Activated CD8-positive, alpha-beta T cell treated with anti-CD3 and anti-CD28 coated beads for 36 hours (primary cell): ENCODE results near the gene STK25. TPM values are rescaled to one million over a fixed set of nuclear protein-coding genes. Genes with fewer than 3 reads are reported as not detected.

Experiments
- ATAC-seq: fragments of 200-7000 bp; cut with Tn5 transposase; one replicate; pipeline ENCODE4 v1.10.0; 2021; ENCODE audit warnings: mild to moderate bottlenecking, moderate library complexity
- CTCF ChIA-PET: fragments of 350-600 bp; sonication (Branson Sonifier 250); formaldehyde crosslinking; loops from one replicate; lab custom pipeline; 2021; ENCODE audit warnings: antibody characterized with exemption; lab: Charles Lee
- POLR2A ChIA-PET: fragments of 350-600 bp; sonication (Branson Sonifier 250); formaldehyde crosslinking; loops from one replicate; lab custom pipeline; 2021; ENCODE audit warnings: antibody characterized with exemption; lab: Charles Lee
- DNase-seq: peaks from one replicate; pipeline ENCODE4 v3.0.0-alpha.2; 2020
- H3K27ac Mint-ChIP-seq: one replicate; pipeline ENCODE4 v1.8.0; 2021; ENCODE audit warnings: mild to moderate bottlenecking, mixed read lengths
- H3K27me3 Mint-ChIP-seq: one replicate; pipeline ENCODE4 v1.8.0; 2021; ENCODE audit warnings: mixed read lengths
- H3K36me3 Mint-ChIP-seq: one replicate; pipeline ENCODE4 v1.8.0; 2021; ENCODE audit warnings: low read depth, mixed read lengths
- H3K4me1 Mint-ChIP-seq: one replicate; pipeline ENCODE4 v1.8.0; 2021; ENCODE audit warnings: low read depth, mixed read lengths
- H3K4me3 Mint-ChIP-seq: one replicate; pipeline ENCODE4 v1.8.0; 2021; ENCODE audit warnings: mild to moderate bottlenecking, moderate library complexity, mixed read lengths
- H3K9me3 Mint-ChIP-seq: one replicate; pipeline ENCODE4 v1.8.0; 2021; ENCODE audit warnings: mixed read lengths
- intact Hi-C: fragments of 100-400 bp; cut with micrococcal nuclease; formaldehyde crosslinking; loops from one replicate; pipeline ENCODE4 v1.10.0; 2022
- total RNA-seq, 2 experiments: library from RNA; stranded (reverse); gene quantifications; one replicate each; pipeline ENCODE4 v1.2.3, GENCODE V29; 2021
- TF ChIP-seq, protein P1 (sequence below): fragments of 200-600 bp; IDR thresholded peaks from one replicate; pipeline ENCODE4 v1.8.0; 2022; ENCODE audit warnings: antibody characterized with exemption, mild to moderate bottlenecking

STK25 gene
- total RNA-seq, 2 experiments from 2014 or later = 103 to 104 TPM

GRCh38 chr2:241545106-241545505 is 36.7 kb upstream of the STK25 start:
- Mint-ChIP-seq H3K9me3 (no peaks in the 10 kb centered on the region), H3K36me3 (no peaks in the 10 kb centered on the region), H3K27me3 (peaks cover 21% of the 10 kb centered on the region), H3K4me3 (no peak overlapping the region), H3K27ac (no peak overlapping the region), H3K4me1 (peaks cover 3% of the 10 kb centered on the region)
- TF ChIP-seq, protein P1, sequence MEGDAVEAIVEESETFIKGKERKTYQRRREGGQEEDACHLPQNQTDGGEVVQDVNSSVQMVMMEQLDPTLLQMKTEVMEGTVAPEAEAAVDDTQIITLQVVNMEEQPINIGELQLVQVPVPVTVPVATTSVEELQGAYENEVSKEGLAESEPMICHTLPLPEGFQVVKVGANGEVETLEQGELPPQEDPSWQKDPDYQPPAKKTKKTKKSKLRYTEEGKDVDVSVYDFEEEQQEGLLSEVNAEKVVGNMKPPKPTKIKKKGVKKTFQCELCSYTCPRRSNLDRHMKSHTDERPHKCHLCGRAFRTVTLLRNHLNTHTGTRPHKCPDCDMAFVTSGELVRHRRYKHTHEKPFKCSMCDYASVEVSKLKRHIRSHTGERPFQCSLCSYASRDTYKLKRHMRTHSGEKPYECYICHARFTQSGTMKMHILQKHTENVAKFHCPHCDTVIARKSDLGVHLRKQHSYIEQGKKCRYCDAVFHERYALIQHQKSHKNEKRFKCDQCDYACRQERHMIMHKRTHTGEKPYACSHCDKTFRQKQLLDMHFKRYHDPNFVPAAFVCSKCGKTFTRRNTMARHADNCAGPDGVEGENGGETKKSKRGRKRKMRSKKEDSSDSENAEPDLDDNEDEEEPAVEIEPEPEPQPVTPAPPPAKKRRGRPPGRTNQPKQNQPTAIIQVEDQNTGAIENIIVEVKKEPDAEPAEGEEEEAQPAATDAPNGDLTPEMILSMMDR = no peak
- POLR2A ChIA-PET = no interaction called here
- CTCF ChIA-PET = no interaction called here
- ATAC-seq (no peak), DNase-seq (no peak)
- intact Hi-C loops = no loop called here

GRCh38 chr2:241542278-241542605 is 33.9 kb upstream of the STK25 start:
- TF ChIP-seq, protein P1 = no peak
- Mint-ChIP-seq H3K36me3 (no peaks in the 10 kb centered on the region), H3K27ac (no peak overlapping the region), H3K4me3 (no peak overlapping the region), H3K27me3 (peaks cover 26% of the 10 kb centered on the region), H3K9me3 (no peaks in the 10 kb centered on the region), H3K4me1 (peaks cover 3% of the 10 kb centered on the region)
- ATAC-seq (no peak), DNase-seq (no peak)
- CTCF ChIA-PET = interaction anchor here (0.9 kb wide), 1 partner anchor 14 kb away, joined by 3 read pairs; no protein-coding TSS in a partner anchor
- intact Hi-C loops = no loop called here
- POLR2A ChIA-PET = no interaction called here

GRCh38 chr2:241541564-241542277 is 33.3 kb upstream of the STK25 start:
- Mint-ChIP-seq H3K9me3 (no peaks in the 10 kb centered on the region), H3K4me3 (no peak overlapping the region), H3K4me1 (peaks cover 3% of the 10 kb centered on the region), H3K36me3 (no peaks in the 10 kb centered on the region), H3K27me3 (peaks cover 23% of the 10 kb centered on the region), H3K27ac (no peak overlapping the region)
- DNase-seq (no peak), ATAC-seq (no peak)
- ChIA-PET CTCF (no interaction called here), POLR2A (no interaction called here)
- TF ChIP-seq, protein P1 = no peak
- intact Hi-C loops = no loop called here

- Mint-ChIP-seq H3K36me3 (no peaks in the 10 kb centered on the region), H3K9me3 (no peaks in the 10 kb centered on the region), H3K27ac (no peak overlapping the region), H3K4me1 (peaks cover 3% of the 10 kb centered on the region), H3K27me3 (peaks cover 27% of the 10 kb centered on the region), H3K4me3 (no peak overlapping the region)
- CTCF ChIA-PET = no interaction called here
- POLR2A ChIA-PET = no interaction called here
- DNase-seq (peak; percentile 74), ATAC-seq (peak; percentile 93)
- intact Hi-C loops = no loop called here
- TF ChIP-seq, protein P1 = no peak
These were observed 32.6 kb upstream of the STK25 start for GRCh38 chr2:241540771-241541561.

DNA sequence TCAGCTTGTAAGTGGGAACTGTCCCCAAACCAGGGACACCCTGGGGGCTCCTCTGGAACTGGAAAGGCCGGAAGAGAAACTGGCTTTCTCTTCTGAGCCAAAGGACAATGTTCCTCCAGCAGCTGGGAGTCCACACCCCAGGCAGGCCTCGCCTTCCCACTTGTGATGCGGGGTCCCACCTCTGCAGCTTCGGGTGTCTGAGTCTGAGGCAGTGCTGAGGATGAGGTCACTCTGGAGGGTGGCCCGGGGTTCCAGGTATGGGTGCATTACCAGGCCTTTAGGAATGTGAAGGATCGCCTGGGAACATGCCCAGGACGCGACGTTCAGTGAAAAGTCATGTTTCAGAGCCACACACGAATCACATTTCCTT is 32.0 kb upstream of the STK25 start:
- H3K27ac Mint-ChIP-seq = no peak overlapping the region
- CTCF ChIA-PET = no interaction called here
- DNase-seq = no peak
- TF ChIP-seq, protein P1 = no peak
- peaks cover 27% of the 10 kb centered on the region for H3K27me3 Mint-ChIP-seq
- ATAC-seq = no peak
- no peaks in the 10 kb centered on the region for H3K9me3 Mint-ChIP-seq
- no peaks in the 10 kb centered on the region for H3K36me3 Mint-ChIP-seq
- peaks cover 3% of the 10 kb centered on the region for H3K4me1 Mint-ChIP-seq
- POLR2A ChIA-PET = no interaction called here
- intact Hi-C loops = no loop called here
- H3K4me3 Mint-ChIP-seq = no peak overlapping the region
